HEK293 (cell line): ENCODE results near the gene GOPC.

ENCODE experiments used
- CTCF ChIP-seq: fragments of 450-650 bp; formaldehyde crosslinking; IDR thresholded peaks from 2 replicates; pipeline ENCODE4 v1.5.1; 2016; ENCODE audit warnings: missing biosample characterization, missing genetic modification characterization
- SCRT1 ChIP-seq: fragments of 450-650 bp; formaldehyde crosslinking; IDR thresholded peaks from 2 replicates; pipeline ENCODE4 v1.5.1; 2016; ENCODE audit warnings: missing biosample characterization, missing genetic modification characterization, borderline replicate concordance
- ZNF302 ChIP-seq: fragments of 450-650 bp; formaldehyde crosslinking; IDR thresholded peaks from 2 replicates; pipeline ENCODE4 v1.5.1; 2016; ENCODE audit warnings: missing biosample characterization, missing genetic modification characterization, low read depth
- ZNF341 ChIP-seq: fragments of 450-650 bp; formaldehyde crosslinking; IDR thresholded peaks from 2 replicates; pipeline ENCODE4; 2016; ENCODE audit warnings: low read depth, missing biosample characterization, missing genetic modification characterization
- ZNF398 ChIP-seq: fragments of 450-650 bp; formaldehyde crosslinking; IDR thresholded peaks from 2 replicates; pipeline ENCODE4 v1.5.1; 2017; ENCODE audit warnings: missing biosample characterization, missing genetic modification characterization

DNA sequence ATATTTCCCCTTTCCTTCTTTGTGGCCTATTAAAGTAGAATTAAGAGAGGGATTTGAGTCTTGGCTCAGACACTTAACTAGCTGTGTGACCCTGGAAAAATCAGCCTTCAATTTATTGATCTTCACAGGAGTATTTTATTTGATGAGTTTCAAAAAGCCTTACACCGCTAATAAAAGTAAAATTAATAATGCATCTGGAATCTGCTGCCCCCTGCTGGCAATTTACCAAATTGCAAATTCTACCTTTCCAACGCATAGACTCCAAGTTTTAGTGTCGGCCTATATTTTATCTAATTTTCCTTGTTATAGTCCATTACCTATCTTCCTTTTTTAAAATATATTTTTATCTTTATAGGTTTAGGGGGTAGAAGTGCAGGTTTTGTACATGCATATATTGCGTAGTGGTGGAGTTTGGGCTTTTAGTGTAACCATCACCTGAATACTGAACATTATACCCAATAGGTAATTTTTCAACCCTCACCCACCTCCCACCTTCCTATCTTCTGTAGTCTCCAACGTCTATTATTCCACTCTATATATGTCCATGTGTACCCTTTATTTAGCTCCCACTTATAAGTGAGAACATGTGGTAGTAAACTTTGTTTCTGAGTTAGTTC is 46.3 kb downstream of the GOPC start:
- TF ChIP-seq ZNF341 (no peak), ZNF302 (tag by site-specific recombination) (no peak), SCRT1 (tag by site-specific recombination) (no peak), CTCF (tag by site-specific recombination) (no peak), ZNF398 (tag by site-specific recombination) (no peak)
